Astrocyte of the hippocampus (primary cell): ENCODE results near the gene PRAC2.

Experiments
- DNase-seq: peaks from one replicate; pipeline ENCODE4 v3.0.0; 2011; ENCODE audit warnings: low read depth, low spot score

The PRAC2 gene

DNA sequence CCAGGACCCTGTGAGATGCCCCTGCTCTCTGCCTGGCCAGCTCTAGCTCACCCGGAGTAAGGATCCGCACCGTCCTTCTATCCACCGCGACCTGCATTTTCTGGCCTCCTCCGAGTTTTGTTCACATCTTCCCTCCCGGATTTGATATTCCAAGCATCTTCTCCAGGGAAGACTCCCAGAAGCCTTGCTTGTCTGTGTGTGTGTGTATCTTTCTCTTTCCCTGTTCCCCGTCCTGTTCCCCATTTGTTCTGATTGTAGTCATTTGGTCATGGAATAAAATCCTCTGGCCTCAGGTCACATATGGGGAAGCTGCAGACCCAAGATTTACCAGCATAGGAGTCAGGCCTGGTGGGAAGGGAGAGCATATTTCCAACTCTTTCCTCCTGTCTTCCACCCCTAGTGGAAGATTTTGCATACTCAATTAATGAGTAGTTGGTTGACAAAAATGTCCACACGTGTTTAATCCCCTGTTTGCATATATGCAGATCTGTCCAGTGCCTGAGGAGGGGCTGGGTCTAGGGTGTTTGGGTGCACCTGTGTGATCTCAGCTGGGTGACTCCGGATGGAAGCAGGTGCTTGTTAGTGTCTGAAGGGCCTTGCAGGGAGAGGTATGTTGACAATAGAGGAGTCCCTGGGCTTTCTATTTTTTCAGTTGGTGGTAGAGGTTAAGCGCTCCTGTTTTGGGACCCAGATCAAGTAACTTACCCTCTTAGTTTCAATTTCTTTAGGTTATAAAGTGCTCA lies 2.5 kb upstream of the PRAC2 start:
- DNase-seq = no peak

DNA sequence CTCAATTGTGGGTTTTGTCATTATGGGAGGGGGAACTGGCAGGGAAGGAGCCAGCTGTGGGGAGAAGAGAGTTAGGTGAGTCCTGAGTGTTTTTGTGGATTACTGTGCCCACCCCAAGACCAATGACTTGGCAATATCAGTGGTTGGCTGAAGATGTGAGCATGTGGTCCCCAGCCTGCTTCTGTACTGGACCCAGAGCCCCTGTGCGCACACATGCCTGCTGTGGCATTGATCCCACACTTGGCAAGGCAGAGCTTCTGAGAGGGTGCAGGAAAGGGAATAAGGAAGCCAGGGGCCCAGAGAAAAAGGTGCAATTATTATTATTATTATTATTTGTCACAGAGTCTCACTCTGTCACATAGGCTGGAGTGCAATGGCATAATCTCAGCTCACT lies 2.0 kb upstream of the PRAC2 start:
- no peak for DNase-seq

GRCh38 chr17:48722201-48722907 lies 631 bp upstream of the PRAC2 start, which contains the start of gene PRAC1:
Gene PRAC1, minus strand, starts transcription at chr17:48722518. Its CDS starts 126 bp downstream, at chr17:48722392.
- DNase-seq = no peak

DNA sequence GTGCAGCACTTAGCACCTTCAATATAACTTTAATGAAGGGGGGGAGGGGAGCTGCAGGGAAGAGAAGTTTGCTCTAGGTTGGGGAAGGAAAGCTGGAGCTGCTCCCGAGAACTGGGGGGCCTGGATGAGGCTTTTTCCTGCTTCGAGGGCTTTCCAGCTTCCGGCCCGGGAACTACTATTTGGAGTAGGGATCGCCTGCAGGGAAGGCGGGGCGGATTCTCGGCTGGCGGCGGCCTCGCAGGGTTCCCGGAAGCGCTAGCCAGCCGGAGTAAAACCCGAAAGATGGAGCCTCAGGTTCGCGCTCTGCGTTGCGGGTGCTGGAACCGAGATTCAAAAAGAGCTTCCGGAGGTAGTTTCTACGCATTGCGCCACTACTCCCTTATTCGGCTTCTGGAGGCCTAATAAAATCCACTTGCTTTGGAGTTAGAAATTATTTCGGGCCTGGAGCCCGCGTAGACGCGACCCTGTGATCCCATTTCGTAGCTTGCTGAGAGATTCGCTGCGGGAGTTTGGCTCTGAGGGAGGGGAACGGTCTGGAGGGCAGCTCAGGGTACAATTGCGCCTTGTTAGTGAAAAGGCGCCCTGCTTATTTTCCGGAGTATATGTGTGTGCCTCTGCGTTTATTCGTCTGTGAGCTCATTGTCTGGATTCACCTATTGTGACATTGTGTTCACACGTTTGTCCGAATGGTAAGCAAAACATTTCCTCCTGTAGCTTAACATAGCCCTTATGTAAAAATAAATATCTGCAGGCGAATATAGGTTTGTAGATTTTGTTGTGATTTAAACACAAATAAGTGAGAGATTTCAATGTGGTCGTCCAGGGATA lies 652 bp downstream of the PRAC2 start:
- no peak for DNase-seq

- DNase-seq = peak; percentile 85
These were observed 1.4 kb downstream of the PRAC2 start for GRCh38 chr17:48724251-48725003.

GRCh38 chr17:48725004-48725287 lies 2.0 kb downstream of the PRAC2 start:
- DNase-seq = no peak

- no peak for DNase-seq
These were observed 2.5 kb downstream of the PRAC2 start for GRCh38 chr17:48725288-48726064.

DNA sequence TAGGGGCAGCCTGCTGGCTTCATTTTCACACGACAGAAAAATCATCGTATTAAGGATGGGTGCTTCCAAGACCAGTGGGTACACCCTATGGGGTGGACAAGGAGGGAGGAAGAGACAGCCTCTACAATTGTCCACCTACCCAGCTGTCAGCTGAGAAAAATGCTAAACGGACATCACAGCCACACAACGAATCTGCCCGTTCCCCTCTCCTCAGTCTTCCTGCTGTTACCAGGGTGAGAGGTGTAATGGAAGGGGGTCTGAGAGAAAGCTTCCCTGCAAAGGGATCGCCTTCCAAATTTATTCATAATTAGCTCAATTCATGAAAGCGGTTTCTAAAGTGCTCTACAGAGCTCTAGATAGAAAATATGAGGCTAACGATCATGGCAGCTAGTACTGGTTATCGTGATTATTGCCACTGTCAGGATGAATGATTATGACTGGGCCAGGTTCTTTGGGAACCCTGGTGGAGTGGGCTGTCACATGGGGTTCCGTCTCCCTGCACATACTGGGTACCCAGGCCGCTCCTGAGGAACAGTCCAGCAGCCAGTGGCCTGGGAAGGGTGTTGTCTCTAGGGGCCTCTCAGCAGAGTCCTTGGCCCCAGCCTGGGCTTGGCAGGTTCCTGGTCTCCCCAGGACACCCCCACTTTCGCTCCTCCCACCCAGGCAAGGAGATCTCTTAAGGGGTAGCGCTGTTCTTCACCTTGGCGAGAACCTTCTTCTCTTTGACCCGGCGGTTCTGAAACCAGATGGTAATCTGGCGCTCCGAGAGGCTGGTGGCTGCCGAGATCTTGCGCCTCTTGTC lies 3.3 kb downstream of the PRAC2 start:
- no peak for DNase-seq

DNA sequence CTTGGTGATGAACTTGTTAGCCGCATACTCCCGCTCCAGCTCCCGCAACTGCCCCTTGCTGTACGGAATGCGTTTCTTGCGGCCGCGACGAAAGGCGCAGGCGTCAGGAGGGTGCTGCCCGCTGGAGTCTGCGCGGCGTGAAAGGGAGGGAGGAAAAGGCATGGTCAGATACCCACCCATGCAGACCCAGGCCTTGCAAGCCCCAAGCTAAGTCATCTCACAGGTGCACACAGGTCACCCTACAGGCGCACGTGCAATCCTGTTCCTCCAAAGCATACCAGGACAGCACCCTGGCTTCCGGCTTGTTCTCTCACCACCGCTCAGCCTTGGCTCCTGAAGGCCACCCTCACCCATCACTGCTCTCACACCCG lies 3.9 kb downstream of the PRAC2 start:
- no peak for DNase-seq

- no peak for DNase-seq
These were observed 4.6 kb downstream of the PRAC2 start for GRCh38 chr17:48727415-48728175.

DNA sequence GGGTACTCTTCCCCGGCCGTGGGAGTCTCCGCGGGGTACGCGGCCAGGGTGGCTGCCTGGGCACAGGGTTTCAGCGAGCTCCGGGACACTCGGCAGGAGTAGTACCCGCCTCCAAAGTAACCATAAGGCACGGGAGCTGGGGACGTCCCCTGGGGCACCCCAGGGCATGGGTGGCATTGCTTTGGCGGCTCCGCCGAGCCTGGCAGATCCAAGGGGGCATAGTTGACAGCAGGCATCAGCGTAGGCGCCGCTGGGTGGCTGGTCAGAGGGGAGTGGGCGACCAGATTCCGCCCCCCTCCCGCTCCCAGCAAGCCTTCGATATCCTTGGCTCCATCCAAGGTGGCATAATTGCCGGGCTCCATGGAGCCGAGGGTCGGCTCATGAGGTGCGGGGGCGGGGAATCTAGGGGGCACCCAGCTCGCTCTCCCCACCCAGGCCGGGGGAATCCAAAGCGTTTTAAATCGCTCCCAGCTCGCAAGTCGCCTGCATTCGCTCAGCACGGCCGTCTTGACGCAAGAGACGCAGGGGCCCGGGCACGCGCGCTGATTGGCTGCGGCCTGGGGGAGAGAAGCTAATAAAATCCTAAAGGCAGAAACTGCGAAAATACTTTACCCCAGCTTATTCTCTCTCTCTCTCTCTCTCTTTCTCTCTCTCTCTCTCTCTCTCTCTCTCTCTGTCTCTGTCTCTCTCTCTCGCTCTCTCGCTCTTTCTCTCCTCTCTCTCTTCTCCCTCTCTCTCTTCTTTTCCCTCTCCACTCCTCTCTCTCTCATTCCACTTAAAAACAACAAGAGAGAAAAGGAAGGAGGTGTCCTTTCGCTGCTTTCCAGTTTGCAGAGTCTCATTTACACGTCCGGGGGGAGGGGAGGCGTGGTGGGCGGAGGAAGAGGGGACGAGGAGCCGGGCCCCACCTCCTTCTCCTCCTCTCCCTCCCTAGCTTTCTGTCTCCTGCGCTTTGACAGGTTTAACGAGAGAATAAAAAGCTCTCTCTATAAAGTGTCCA lies 5.5 kb downstream of the PRAC2 start, which contains the start of gene HOXB13:
TSS of gene HOXB13 (minus strand) at position 519 of the 1,000 bp plus-strand sequence. CDS start at position 362, 157 bp downstream.
- DNase-seq = no peak

DNA sequence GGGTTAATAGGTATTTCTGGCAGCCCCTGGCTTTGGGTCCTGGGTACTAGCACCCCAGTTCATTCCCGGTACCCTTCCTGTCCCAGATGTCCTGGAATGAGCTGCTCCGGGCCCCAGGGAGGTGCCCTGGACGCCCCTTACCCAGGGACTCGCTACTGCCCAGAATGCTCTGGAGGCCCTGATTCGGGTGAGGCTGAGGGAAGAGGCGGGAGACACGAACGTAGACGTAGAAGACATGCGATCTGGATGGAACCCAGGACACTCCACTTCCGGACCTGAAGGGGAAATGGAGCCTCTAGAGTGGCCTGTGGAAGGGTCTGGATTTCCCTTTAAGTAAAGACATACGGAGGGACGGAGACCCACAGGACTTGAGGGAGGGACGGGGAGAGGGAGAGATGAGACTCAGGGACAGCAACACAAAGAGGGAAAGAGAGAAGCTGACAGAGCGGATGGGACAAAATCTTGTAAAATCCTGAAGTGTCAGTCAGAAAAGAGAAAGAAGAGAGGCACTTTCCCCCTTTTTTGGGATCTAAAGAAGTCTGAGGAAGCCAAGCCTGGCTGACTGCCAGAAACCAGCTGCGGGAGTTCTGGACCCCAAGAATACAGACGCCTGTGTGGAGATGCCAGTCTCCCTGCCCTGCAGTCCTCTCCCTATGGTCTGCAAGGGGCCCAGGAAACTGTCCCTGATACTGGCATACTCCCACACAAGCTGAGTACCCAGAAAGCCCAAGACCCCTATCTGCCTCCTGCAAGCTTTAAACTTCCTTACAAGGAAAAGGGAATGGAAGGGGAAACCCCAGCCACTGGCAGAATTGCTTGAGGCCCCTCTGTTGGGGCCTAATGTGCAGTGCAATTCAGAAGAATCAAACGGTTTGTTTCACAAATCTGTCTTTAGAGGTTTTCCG lies 6.6 kb downstream of the PRAC2 start:
- no peak for DNase-seq

GRCh38 chr17:48730240-48730550 lies 7.2 kb downstream of the PRAC2 start:
- DNase-seq = no peak

GRCh38 chr17:48731355-48731754 lies 8.4 kb downstream of the PRAC2 start:
- DNase-seq = no peak

- no peak for DNase-seq
These were observed 10.0 kb downstream of the PRAC2 start for GRCh38 chr17:48732688-48733629.
